Measurements from ENCODE around the gene CAP2. TPM values are rescaled to one million over a fixed set of nuclear protein-coding genes. Genes with fewer than 3 reads are reported as not detected.
A peak's percentile ranks its signal among the peaks of the same experiment; 100 is the strongest.

CAP2 gene
- total RNA-seq, 4 donors from 2014 or later, result 208 to 439 (median 295) TPM

GRCh38 chr6:17353440-17354175 is 39.8 kb upstream of the CAP2 start:
- Histone ChIP-seq H3K9me3 (no peaks in the 10 kb centered on the region), H3K4me3 (no peak overlapping the region), H3K4me1 (peaks cover 0 to 9% of the 10 kb centered on the region in 2 donors), H3K27me3 (no peaks in the 10 kb centered on the region), H3K36me3 (no peaks in the 10 kb centered on the region), H3K27ac (peak overlapping the region in 2 of 4 donors; percentile 60 to 63)
- TF ChIP-seq CTCF (IDR thresholded peaks at IDR 0.05 in 4 of 5, conservative IDR thresholded peaks at IDR 0.05 in 1 of 5) (no peak), POLR2A (IDR thresholded peaks at IDR 0.05) (no peak)
- intact Hi-C loops (cut with DNase I; ENCODE audit: low total_unique reads) (no loop called here), in situ Hi-C loops (cut with MboI; ENCODE audit: low sequenced_read_pairs in 4 of 4) (loop anchor here in 2 of 4 donors (25.0 kb wide), 1 partner anchor 191 kb away; no protein-coding TSS in a partner anchor)
- DNase-seq (no peak), ATAC-seq (peak in 1 of 2 donors; percentile 31)

- no peaks in the 10 kb centered on the region for H3K36me3 ChIP-seq
- in situ Hi-C loops (cut with MboI; ENCODE audit: low sequenced_read_pairs in 4 of 4), result loop anchor here in 2 of 4 donors (25.0 kb wide), 1 partner anchor 193 kb away; no protein-coding TSS in a partner anchor
- peaks cover 0 to 9% of the 10 kb centered on the region in 2 donors for H3K4me1 ChIP-seq
- ATAC-seq (peak; percentile 81 to 97), DNase-seq (no peak)
- TF ChIP-seq POLR2A (IDR thresholded peaks at IDR 0.05) (no peak), CTCF (IDR thresholded peaks at IDR 0.05 in 4 of 5, conservative IDR thresholded peaks at IDR 0.05 in 1 of 5) (no peak)
- no peak overlapping the region for H3K4me3 ChIP-seq
- no peaks in the 10 kb centered on the region for H3K9me3 ChIP-seq
- intact Hi-C loops (cut with DNase I; ENCODE audit: low total_unique reads), result no loop called here
- H3K27ac ChIP-seq, result peak overlapping the region; percentile 39 to 68 (median 62)
- no peaks in the 10 kb centered on the region for H3K27me3 ChIP-seq
Observed at GRCh38 chr6:17354700-17355403, 38.5 kb upstream of the CAP2 start.

- peaks cover 0 to 9% of the 10 kb centered on the region in 2 donors for H3K4me1 ChIP-seq
- H3K27me3 ChIP-seq, result no peaks in the 10 kb centered on the region
- ATAC-seq, result no peak
- no peak for DNase-seq
- H3K36me3 ChIP-seq, result no peaks in the 10 kb centered on the region
- no peak overlapping the region for H3K4me3 ChIP-seq
- H3K27ac ChIP-seq, result peak overlapping the region in 3 of 4 donors; percentile 60 to 68 (median 63)
- no peaks in the 10 kb centered on the region for H3K9me3 ChIP-seq
- intact Hi-C loops (cut with DNase I; ENCODE audit: low total_unique reads), result no loop called here
- in situ Hi-C loops (cut with MboI; ENCODE audit: low sequenced_read_pairs in 4 of 4), result loop anchor here in 2 of 4 donors (25.0 kb wide), 1 partner anchor 193 kb away; no protein-coding TSS in a partner anchor
- no peak for TF ChIP-seq POLR2A (IDR thresholded peaks at IDR 0.05)
- no peak for TF ChIP-seq CTCF (IDR thresholded peaks at IDR 0.05 in 4 of 5, conservative IDR thresholded peaks at IDR 0.05 in 1 of 5)
Observed at GRCh38 chr6:17355404-17355774, 38.0 kb upstream of the CAP2 start.

GRCh38 chr6:17358515-17358914 is 34.9 kb upstream of the CAP2 start:
- no peaks in the 10 kb centered on the region for H3K27me3 ChIP-seq
- no peak for TF ChIP-seq CTCF (IDR thresholded peaks at IDR 0.05 in 4 of 5, conservative IDR thresholded peaks at IDR 0.05 in 1 of 5)
- no peak for TF ChIP-seq POLR2A (IDR thresholded peaks at IDR 0.05)
- intact Hi-C loops (cut with DNase I; ENCODE audit: low total_unique reads), result no loop called here
- DNase-seq, result no peak
- H3K9me3 ChIP-seq, result no peaks in the 10 kb centered on the region
- peaks cover 0 to 9% of the 10 kb centered on the region in 2 donors for H3K4me1 ChIP-seq
- no peak overlapping the region for H3K4me3 ChIP-seq
- in situ Hi-C loops (cut with MboI; ENCODE audit: low sequenced_read_pairs in 4 of 4), result loop anchor here in 2 of 4 donors (25.0 kb wide), 1 partner anchor 196 kb away; no protein-coding TSS in a partner anchor
- no peak for ATAC-seq
- no peak overlapping the region for H3K27ac ChIP-seq
- H3K36me3 ChIP-seq, result no peaks in the 10 kb centered on the region

All from gastrocnemius medialis (tissue), 4 donors.